Measurements from ENCODE around the gene LYPD6B.

- TF ChIP-seq CBX5 (IDR thresholded peaks at IDR 0.05; ENCODE audit: low read depth) (no peak), USF1 (IDR thresholded peaks at IDR 0.05; ENCODE audit: borderline replicate concordance, extremely low read length, insufficient read depth, low read depth, low read length) (no peak)
- TF ChIP-seq, protein P1, sequence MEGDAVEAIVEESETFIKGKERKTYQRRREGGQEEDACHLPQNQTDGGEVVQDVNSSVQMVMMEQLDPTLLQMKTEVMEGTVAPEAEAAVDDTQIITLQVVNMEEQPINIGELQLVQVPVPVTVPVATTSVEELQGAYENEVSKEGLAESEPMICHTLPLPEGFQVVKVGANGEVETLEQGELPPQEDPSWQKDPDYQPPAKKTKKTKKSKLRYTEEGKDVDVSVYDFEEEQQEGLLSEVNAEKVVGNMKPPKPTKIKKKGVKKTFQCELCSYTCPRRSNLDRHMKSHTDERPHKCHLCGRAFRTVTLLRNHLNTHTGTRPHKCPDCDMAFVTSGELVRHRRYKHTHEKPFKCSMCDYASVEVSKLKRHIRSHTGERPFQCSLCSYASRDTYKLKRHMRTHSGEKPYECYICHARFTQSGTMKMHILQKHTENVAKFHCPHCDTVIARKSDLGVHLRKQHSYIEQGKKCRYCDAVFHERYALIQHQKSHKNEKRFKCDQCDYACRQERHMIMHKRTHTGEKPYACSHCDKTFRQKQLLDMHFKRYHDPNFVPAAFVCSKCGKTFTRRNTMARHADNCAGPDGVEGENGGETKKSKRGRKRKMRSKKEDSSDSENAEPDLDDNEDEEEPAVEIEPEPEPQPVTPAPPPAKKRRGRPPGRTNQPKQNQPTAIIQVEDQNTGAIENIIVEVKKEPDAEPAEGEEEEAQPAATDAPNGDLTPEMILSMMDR (IDR thresholded peaks at IDR 0.05 in 2 of 3, conservative IDR thresholded peaks at IDR 0.05 in 1 of 3; ENCODE audit: control insufficient read depth in 2 of 3, extremely low read depth in 1 of 3, insufficient read depth in 1 of 3, low read depth in 3 of 3, low read length in 3 of 3), result no peak
Measured at GRCh38 chr2:149160195-149160594, 121.7 kb downstream of the LYPD6B start.
